CD4-positive, alpha-beta T cell (primary cell): ENCODE results near the gene ZNF385B. TPM values are rescaled to one million over a fixed set of nuclear protein-coding genes. Genes with fewer than 3 reads are reported as not detected.

Experiments
- ATAC-seq: fragments of 200-7000 bp; cut with Tn5 transposase; one replicate; pipeline ENCODE4 v1.10.0; 2022; ENCODE audit warnings: mild to moderate bottlenecking; ENCODE audit not compliant: poor library complexity
- CTCF ChIA-PET: fragments of 350-600 bp; sonication (Branson Sonifier 250); formaldehyde crosslinking; loops from one replicate; lab custom pipeline; 2021; ENCODE audit warnings: antibody characterized with exemption, inconsistent platforms; lab: Charles Lee
- POLR2A ChIA-PET: fragments of 350-600 bp; sonication (Branson Sonifier 250); formaldehyde crosslinking; loops from one replicate; lab custom pipeline; 2021; ENCODE audit warnings: antibody characterized with exemption, inconsistent platforms; lab: Charles Lee
- DNase-seq, 14 experiments: peaks; one replicate each; pipeline ENCODE4 v3.0.0-alpha.2; 2013 to 2020; ENCODE audit warnings: mixed read lengths in 2 of 14
- H3K27ac ChIP-seq, 2 donors: one replicate each; pipeline versions ENCODE4 v1.5.1 to v1.7.0; 2013; ENCODE audit warnings: low read length in 2 of 2, low read depth in 1 of 2, mild to moderate bottlenecking in 1 of 2
- H3K27me3 ChIP-seq, 2 experiments: 1 replicate in 1 of 2; 2 replicates in 1 of 2; pipeline versions ENCODE4 v1.6.1 to v1.7.0; 2013; ENCODE audit warnings: low read length in 2 of 2, control low read depth in 1 of 2, mild to moderate bottlenecking in 1 of 2, moderate library complexity in 1 of 2; ENCODE audit not compliant: insufficient read depth in 2 of 2, control insufficient read depth in 1 of 2
- H3K36me3 ChIP-seq: one replicate; pipeline ENCODE4 v1.6.1; 2013; ENCODE audit warnings: low read length, control low read depth; ENCODE audit not compliant: insufficient read depth
- H3K4me1 ChIP-seq: one replicate; pipeline ENCODE4 v1.6.1; 2013; ENCODE audit warnings: low read length, control low read depth; ENCODE audit not compliant: insufficient read depth
- H3K4me3 ChIP-seq: one replicate; pipeline ENCODE4 v1.5.1; 2013; ENCODE audit warnings: mild to moderate bottlenecking, low read length, moderate library complexity
- H3K9me3 ChIP-seq, 2 experiments: 1 replicate in 1 of 2; 2 replicates in 1 of 2; pipeline versions ENCODE4 v1.6.1 to v1.7.0; 2013; ENCODE audit warnings: low read length in 2 of 2, mild to moderate bottlenecking in 2 of 2, control low read depth in 1 of 2, moderate library complexity in 1 of 2; ENCODE audit not compliant: control insufficient read depth in 1 of 2, insufficient read depth in 1 of 2
- H3K27ac Mint-ChIP-seq: one replicate; pipeline ENCODE4 v1.8.0; 2020; ENCODE audit warnings: mixed read lengths
- H3K27me3 Mint-ChIP-seq: one replicate; pipeline ENCODE4 v1.8.0; 2021; ENCODE audit warnings: mixed read lengths
- H3K36me3 Mint-ChIP-seq: one replicate; pipeline ENCODE4 v1.8.0; 2021; ENCODE audit warnings: low read depth, mixed read lengths
- H3K4me1 Mint-ChIP-seq: one replicate; pipeline ENCODE4 v1.8.0; 2021; ENCODE audit warnings: low read depth, mixed read lengths
- H3K4me3 Mint-ChIP-seq: one replicate; pipeline ENCODE4 v1.8.0; 2020; ENCODE audit warnings: mild to moderate bottlenecking, mixed read lengths
- H3K9me3 Mint-ChIP-seq: one replicate; pipeline ENCODE4 v1.8.0; 2020; ENCODE audit warnings: mixed read lengths
- CTCF ChIP-seq: fragments of 200-600 bp; IDR thresholded peaks from one replicate; pipeline ENCODE4 v1.8.0; 2022; ENCODE audit warnings: antibody characterized with exemption, mild to moderate bottlenecking
- intact Hi-C, 2 experiments: fragments of 100-400 bp; cut with DNase I in 1 of 2; cut with micrococcal nuclease in 1 of 2; formaldehyde crosslinking; loops; one replicate each; pipeline versions ENCODE4 v1.15.1 to v1.9.0; 2023 to 2025; cut with DNase I, micrococcal nuclease
- total RNA-seq, 174 experiments: library from RNA in 2 of 174; stranded (reverse) in 2 of 174; gene quantifications; one replicate each; pipeline ENCODE4 v1.2.3 and lab custom pipeline; 2021 to 2026

The ZNF385B gene
- total RNA-seq, 2 experiments from 2014 or later = not detected

DNA sequence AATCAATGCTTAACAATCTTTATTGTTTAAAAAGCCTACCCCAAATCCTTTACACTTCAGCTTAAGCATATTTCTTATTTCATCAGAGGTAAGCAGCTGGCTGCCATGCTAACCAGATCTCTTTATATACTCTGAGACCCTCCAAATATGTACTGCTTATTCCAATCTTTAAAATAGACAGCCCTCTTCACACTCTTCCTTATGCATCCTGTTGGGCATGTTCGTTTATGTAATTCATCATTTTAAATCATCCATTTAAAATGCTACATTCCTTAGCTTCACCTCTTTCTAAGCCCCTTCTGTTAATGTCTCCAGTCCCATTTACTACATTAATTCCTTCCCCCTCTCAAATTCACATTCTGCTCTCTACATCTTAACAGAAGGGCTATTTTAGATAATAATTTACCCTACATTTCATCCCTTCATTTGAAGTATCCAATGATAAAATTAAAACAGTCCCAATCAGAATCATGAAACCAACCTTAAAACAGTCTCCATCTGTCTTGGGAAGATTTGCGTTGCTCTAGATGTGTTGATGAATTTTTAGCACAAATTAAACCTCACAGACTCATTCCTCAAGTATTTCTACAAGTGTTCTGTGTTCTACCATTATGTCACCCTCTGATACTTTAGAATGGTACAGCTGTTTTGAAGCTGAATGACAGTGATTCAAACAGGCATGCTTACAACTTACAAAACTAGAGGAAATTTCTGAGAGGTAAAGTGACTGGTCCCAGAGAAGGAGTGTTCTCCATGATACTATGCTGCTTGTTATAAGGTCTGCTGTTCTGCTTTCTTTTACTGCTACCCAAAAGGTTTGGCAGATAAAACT lies 59.1 kb downstream of the ZNF385B start:
- TF ChIP-seq CTCF = no peak
- Histone ChIP-seq H3K27ac (no peak overlapping the region), H3K4me3 (no peak overlapping the region), H3K9me3 (no peaks in the 10 kb centered on the region), H3K27me3 (no peaks in the 10 kb centered on the region), H3K36me3 (no peaks in the 10 kb centered on the region), H3K4me1 (no peaks in the 10 kb centered on the region)
- POLR2A ChIA-PET = no interaction called here
- no peak overlapping the region for H3K27ac Mint-ChIP-seq
- no peaks in the 10 kb centered on the region for H3K9me3 Mint-ChIP-seq
- H3K4me1 Mint-ChIP-seq = no peaks in the 10 kb centered on the region
- no peak for ATAC-seq
- intact Hi-C loops = no loop called here
- no peak overlapping the region for H3K4me3 Mint-ChIP-seq
- CTCF ChIA-PET = no interaction called here
- H3K36me3 Mint-ChIP-seq = no peaks in the 10 kb centered on the region
- no peak for DNase-seq
- H3K27me3 Mint-ChIP-seq = peaks cover 7% of the 10 kb centered on the region

DNA sequence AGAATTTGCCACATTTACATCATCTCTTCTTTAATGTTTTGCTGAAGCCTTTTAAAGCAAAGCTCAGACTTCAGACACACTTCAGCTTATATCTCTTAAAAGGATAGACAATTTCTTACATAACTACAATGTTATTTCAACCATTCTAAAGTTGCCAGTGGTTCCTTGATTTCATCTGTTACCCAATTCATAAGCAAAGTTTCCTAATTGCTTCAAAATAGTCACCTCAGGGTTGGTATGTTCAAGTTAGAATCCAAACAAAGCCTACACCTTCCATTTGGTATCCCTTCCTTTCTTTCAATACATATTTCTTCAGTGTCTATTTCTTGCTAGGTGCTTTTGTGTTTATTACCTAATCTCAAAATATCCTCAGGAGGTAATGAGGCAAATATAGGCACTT lies 60.6 kb downstream of the ZNF385B start:
- intact Hi-C loops = no loop called here
- ATAC-seq (no peak), DNase-seq (no peak)
- Histone ChIP-seq H3K27me3 (no peaks in the 10 kb centered on the region), H3K9me3 (no peaks in the 10 kb centered on the region), H3K27ac (no peak overlapping the region), H3K4me1 (no peaks in the 10 kb centered on the region), H3K4me3 (no peak overlapping the region), H3K36me3 (no peaks in the 10 kb centered on the region)
- no peak overlapping the region for H3K4me3 Mint-ChIP-seq
- H3K9me3 Mint-ChIP-seq = no peaks in the 10 kb centered on the region
- ChIA-PET POLR2A (no interaction called here), CTCF (no interaction called here)
- H3K4me1 Mint-ChIP-seq = no peaks in the 10 kb centered on the region
- no peak overlapping the region for H3K27ac Mint-ChIP-seq
- H3K36me3 Mint-ChIP-seq = no peaks in the 10 kb centered on the region
- TF ChIP-seq CTCF = no peak
- peaks cover 7% of the 10 kb centered on the region for H3K27me3 Mint-ChIP-seq

DNA sequence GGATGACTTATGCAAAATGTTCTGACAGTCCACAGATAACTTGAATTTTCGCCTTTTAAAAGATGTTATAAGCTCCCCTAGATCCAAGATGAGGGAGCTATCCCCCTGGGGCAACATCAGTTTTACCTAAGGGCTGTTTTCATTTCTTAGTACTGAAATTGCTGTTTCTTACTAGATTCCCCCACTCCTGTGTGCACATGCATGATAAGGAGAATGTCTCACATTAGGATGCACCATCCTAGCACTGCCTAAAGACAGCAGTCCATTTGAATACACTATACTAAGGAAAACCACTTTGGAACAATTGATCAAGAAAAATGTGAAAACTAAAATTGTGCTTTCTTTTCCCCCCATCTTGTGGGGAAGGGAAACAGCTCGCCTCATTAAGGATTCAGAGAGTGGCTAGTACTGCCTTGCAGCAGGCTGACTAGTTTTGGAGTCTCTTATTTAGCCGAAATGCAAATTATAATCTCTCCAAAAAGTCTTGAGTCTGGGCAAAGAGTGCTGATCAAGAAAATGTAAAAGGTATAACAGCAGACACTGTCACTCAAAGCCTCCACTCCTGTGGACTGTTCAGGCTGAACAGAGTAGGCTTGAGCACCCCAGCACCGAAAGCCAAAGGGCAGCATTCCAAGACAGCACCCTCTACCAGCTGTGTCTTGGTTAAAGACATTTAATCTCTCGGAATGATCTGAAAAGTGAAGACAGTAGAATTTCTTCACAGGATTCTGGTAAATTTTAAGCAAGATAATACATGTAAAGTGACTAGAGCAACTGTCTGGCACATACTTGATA lies 65.0 kb downstream of the ZNF385B start:
- Histone ChIP-seq H3K4me1 (no peaks in the 10 kb centered on the region), H3K9me3 (no peaks in the 10 kb centered on the region), H3K4me3 (no peak overlapping the region), H3K27me3 (no peaks in the 10 kb centered on the region), H3K27ac (no peak overlapping the region), H3K36me3 (no peaks in the 10 kb centered on the region)
- no peak for TF ChIP-seq CTCF
- intact Hi-C loops = no loop called here
- CTCF ChIA-PET = interaction anchor here (1.4 kb wide), 1 partner anchor 10 kb away, joined by 3 read pairs; no protein-coding TSS in a partner anchor
- ATAC-seq = no peak
- DNase-seq = no peak
- Mint-ChIP-seq H3K36me3 (no peaks in the 10 kb centered on the region), H3K4me1 (no peaks in the 10 kb centered on the region), H3K4me3 (no peak overlapping the region), H3K27me3 (no peaks in the 10 kb centered on the region), H3K9me3 (no peaks in the 10 kb centered on the region), H3K27ac (no peak overlapping the region)
- POLR2A ChIA-PET = no interaction called here
